HCT116 (cell line): Measurements from ENCODE around the gene MTG2. TPM values are rescaled to one million over a fixed set of nuclear protein-coding genes. Genes with fewer than 3 reads are reported as not detected.

ENCODE experiments used
- ATAC-seq: fragments of 200-7000 bp; cut with Tn5 transposase; 2 replicates; pipeline ENCODE4 v1.9.1; 2020; ENCODE audit warnings: mild to moderate bottlenecking, moderate library complexity
- BruUV-seq: library from RNA; stranded (reverse); fragments of 400-500 nt; replicated peaks from 2 replicates; lab custom pipeline; 2021; lab: Mats Ljungman, UMichigan
- CTCF ChIA-PET: fragments of 300-600 bp; sonication (Branson Sonifier 250); formaldehyde crosslinking; loops from one replicate; lab custom pipeline; 2021; ENCODE audit warnings: antibody characterized with exemption; lab: Charles Lee
- POLR2A ChIA-PET: fragments of 300-600, 350-600 bp; sonication (Branson Sonifier 250); formaldehyde crosslinking; loops from one replicate; lab custom pipeline; 2021; ENCODE audit warnings: antibody characterized with exemption; lab: Charles Lee
- RAD21 ChIA-PET, 2 experiments: fragments of 300-600 bp; sonication (Branson Sonifier 250); formaldehyde crosslinking; loops; one replicate each; lab custom pipeline; 2023; ENCODE audit warnings: low total read pairs in 2 of 2; ENCODE audit not compliant: uncharacterized antibody in 2 of 2, unreplicated experiment in 2 of 2, low non-redundant PET in 1 of 2; lab: Charles Lee
- DNase-seq: peaks from one replicate; pipeline ENCODE4 v3.0.0-alpha.2; 2010; ENCODE audit warnings: low read depth, low spot score
- H2AFZ ChIP-seq: fragments of 200-600 bp; shearing (Covaris generic), sonication (generic); 2 replicates; pipeline ENCODE4 v1.6.1; 2017; ENCODE audit warnings: low read depth, mixed run types, mixed read lengths, antibody characterized with exemption, low read length; ENCODE audit not compliant: poor library complexity, severe bottlenecking
- H3K27ac ChIP-seq: 2 replicates; pipeline ENCODE4 v1.5.1; 2012; ENCODE audit warnings: low read depth, low read length
- H3K27me3 ChIP-seq: fragments of 200-600 bp; sonication (generic); 2 replicates; pipeline ENCODE4 v1.6.1; 2016; ENCODE audit warnings: mixed run types, low read length, mixed read lengths; ENCODE audit not compliant: insufficient read depth
- H3K36me3 ChIP-seq, 2 experiments: fragments of 200-500 bp in 1 of 2; fragments of 200-600 bp in 1 of 2; sonication (Bioruptor generic) in 1 of 2; sonication (generic) in 1 of 2; 2 replicates each; pipeline versions ENCODE4 v1.5.1 to v1.6.1; 2014 to 2016; ENCODE audit warnings: low read length in 2 of 2, inconsistent platforms in 1 of 2, mixed read lengths in 1 of 2, mixed run types in 1 of 2; ENCODE audit not compliant: insufficient read depth in 2 of 2, control insufficient read depth in 1 of 2
- H3K4me1 ChIP-seq, 2 experiments: fragments of 200-600 bp in 1 of 2; sonication (generic) in 1 of 2; 2 replicates each; pipeline versions ENCODE4 v1.5.1 to v1.6.1; 2012 to 2017; ENCODE audit warnings: low read length in 2 of 2, inconsistent platforms in 1 of 2, mild to moderate bottlenecking in 1 of 2, mixed read lengths in 1 of 2, mixed run types in 1 of 2, moderate library complexity in 1 of 2; ENCODE audit not compliant: insufficient read depth in 2 of 2, control insufficient read depth in 1 of 2
- H3K4me2 ChIP-seq: fragments of 200-600 bp; sonication (generic); 2 replicates; pipeline ENCODE4 v1.6.1; 2017; ENCODE audit warnings: mixed run types, low read length, mixed read lengths
- H3K4me3 ChIP-seq, 2 experiments: fragments of 200-600 bp in 1 of 2; sonication (generic) in 1 of 2; replicated peaks in 1 of 2; 2 replicates each; pipeline ENCODE4 v1.5.1; 2011 to 2016; ENCODE audit warnings: low read length in 2 of 2, control low read depth in 1 of 2, low read depth in 1 of 2, mild to moderate bottlenecking in 1 of 2, mixed read lengths in 1 of 2, mixed run types in 1 of 2
- H3K79me2 ChIP-seq: fragments of 200-600 bp; sonication (generic); 2 replicates; pipeline ENCODE4 v1.6.1; 2017; ENCODE audit warnings: mild to moderate bottlenecking, mixed run types, low read length, moderate library complexity, mixed read lengths; ENCODE audit not compliant: insufficient read depth
- H3K9ac ChIP-seq: fragments of 200-600 bp; sonication (generic); 2 replicates; pipeline ENCODE4 v1.6.1; 2016; ENCODE audit warnings: low read length, mixed read lengths
- H3K9me2 ChIP-seq: fragments of 200-600 bp; sonication (generic), shearing (Covaris generic); 2 replicates; pipeline ENCODE4 v1.6.1; 2017; ENCODE audit warnings: mixed run types, mild to moderate bottlenecking, moderate library complexity; ENCODE audit not compliant: insufficient read depth
- H3K9me3 ChIP-seq, 2 experiments: fragments of 200-500 bp in 1 of 2; fragments of 200-600 bp in 1 of 2; sonication (Bioruptor generic) in 1 of 2; sonication (generic) in 1 of 2; 2 replicates each; pipeline ENCODE4 v1.6.1; 2014 to 2017; ENCODE audit warnings: low read length in 2 of 2, mixed read lengths in 2 of 2, inconsistent platforms in 1 of 2, low read depth in 1 of 2, mild to moderate bottlenecking in 1 of 2, mixed run types in 1 of 2, moderate library complexity in 1 of 2; ENCODE audit not compliant: control insufficient read depth in 1 of 2, insufficient read depth in 1 of 2
- H4K20me1 ChIP-seq: fragments of 200-600 bp; sonication (generic), shearing (Covaris generic); 2 replicates; pipeline ENCODE4 v1.6.1; 2017; ENCODE audit warnings: mixed run types, mild to moderate bottlenecking, moderate library complexity; ENCODE audit not compliant: insufficient read depth
- CTCF ChIP-seq, 3 experiments: fragments of 200-600 bp in 1 of 3; sonication (generic) in 1 of 3; IDR thresholded peaks in 2 of 3; conservative IDR thresholded peaks in 1 of 3; 2 replicates each; pipeline ENCODE4 v1.5.1; 2012 to 2017; ENCODE audit warnings: low read depth in 2 of 3, low read length in 2 of 3, antibody characterized with exemption in 1 of 3, borderline replicate concordance in 1 of 3, control low read depth in 1 of 3, mild to moderate bottlenecking in 1 of 3, mixed read lengths in 1 of 3, mixed run types in 1 of 3, moderate library complexity in 1 of 3; ENCODE audit not compliant: insufficient read depth in 1 of 3
- JUND ChIP-seq: IDR thresholded peaks from 2 replicates; pipeline ENCODE4 v1.6.1; 2012
- POLR2A ChIP-seq: IDR thresholded peaks from 2 replicates; pipeline ENCODE4 v1.7.0; 2011; ENCODE audit warnings: borderline replicate concordance; ENCODE audit not compliant: insufficient read depth, insufficient read length; ENCODE audit errors: extremely low read depth
- REST ChIP-seq: IDR thresholded peaks from 2 replicates; pipeline ENCODE4 v1.6.1; 2012; ENCODE audit warnings: low read depth
- SRF ChIP-seq: IDR thresholded peaks from 2 replicates; pipeline ENCODE4 v1.6.1; 2012; ENCODE audit warnings: low read depth
- TCF7L2 ChIP-seq: IDR thresholded peaks from 2 replicates; pipeline ENCODE4 v1.7.0; 2011; ENCODE audit warnings: borderline replicate concordance, inconsistent platforms; ENCODE audit not compliant: insufficient read depth, insufficient read length; ENCODE audit errors: extremely low read depth
- intact Hi-C: fragments of 100-400 bp; cut with micrococcal nuclease; formaldehyde crosslinking; loops from 2 replicates; pipeline ENCODE4 v1.10.0; 2022
- total RNA-seq: library from RNA; stranded (reverse); gene quantifications from one replicate; pipeline ENCODE4 v1.2.1, GENCODE V29; 2021; ENCODE audit not compliant: unreplicated experiment

Gene MTG2
- total RNA-seq, 1 experiment from 2014 or later, result 43.3 TPM

- no TSS peak for BruUV-seq
- no peak for ATAC-seq
- intact Hi-C loops, result no loop called here
- H3K9ac ChIP-seq, result no peak overlapping the region
- H3K27me3 ChIP-seq, result no peaks in the 10 kb centered on the region
- DNase-seq, result no peak
- no peak overlapping the region for H3K4me2 ChIP-seq
- H3K4me3 ChIP-seq, result no peak overlapping the region
- H3K27ac ChIP-seq, result no peak overlapping the region
- no peaks in the 10 kb centered on the region for H3K9me2 ChIP-seq
- H3K9me3 ChIP-seq, result no peaks in the 10 kb centered on the region
- H3K4me1 ChIP-seq, result peaks cover 4 to 7% of the 10 kb centered on the region in 2 experiments; a peak in 2 of 4 replicates
- H2AFZ ChIP-seq, result no peak overlapping the region
- TF ChIP-seq POLR2A (no peak), REST (no peak), CTCF (IDR thresholded peaks at IDR 0.05 in 2 of 3, conservative IDR thresholded peaks at IDR 0.05 in 1 of 3; ENCODE audit: borderline replicate concordance in 1 of 3, insufficient read depth in 1 of 3, low read depth in 2 of 3, low read length in 2 of 3) (no peak), SRF (no peak), TCF7L2 (no peak), JUND (no peak)
- ChIA-PET POLR2A (no interaction called here), RAD21 (no interaction called here), CTCF (no interaction called here)
- H3K36me3 ChIP-seq, result no peaks in the 10 kb centered on the region; a peak in 1 of 4 replicates
- no peaks in the 10 kb centered on the region for H4K20me1 ChIP-seq
- H3K79me2 ChIP-seq, result peaks cover 21% of the 10 kb centered on the region; the same call in 1 of the 2 replicates
Measured at GRCh38 chr20:62252342-62252966, 69.6 kb downstream of the MTG2 start.

Other genes starting within 250 kb of the MTG2 start
- gene TAF4, start 117.1 kb upstream of the MTG2 start, total RNA-seq, result 26.8 TPM
- gene LSM14B, start 60.6 kb upstream of the MTG2 start, total RNA-seq, result 51.3 TPM
- gene PSMA7, start 39.6 kb upstream of the MTG2 start, total RNA-seq, result 364 TPM
- gene SS18L1, start 39.3 kb upstream of the MTG2 start, total RNA-seq, result 28.1 TPM
- gene HRH3, start 37.2 kb downstream of the MTG2 start, total RNA-seq, result not detected
- 36.9 TPM for gene OSBPL2, start 55.5 kb downstream of the MTG2 start, total RNA-seq
- 158 TPM for gene ADRM1, start 120.0 kb downstream of the MTG2 start, total RNA-seq
- 321 TPM for gene LAMA5, start 184.3 kb downstream of the MTG2 start, total RNA-seq
- gene RPS21, start 204.1 kb downstream of the MTG2 start, total RNA-seq, result 2,488 TPM
- gene CABLES2, start 224.3 kb downstream of the MTG2 start, total RNA-seq, result 8.9 TPM
- 0.59 TPM for gene RBBP8NL, start 244.5 kb downstream of the MTG2 start, total RNA-seq